Stimulated activated CD8-positive, alpha-beta memory T cell treated with anti-CD3 and anti-CD28 coated beads, Interleukin-15, amount 100 ng/mL, for 1 hour (primary cell): ENCODE measurements around the gene NRTN.
"Not testable (repeated sequence)": the region's sequence is repeated elsewhere in the genome, so short reads cannot be mapped to it uniquely, and the experiment has no call there.

Source experiments
- DNase-seq: peaks from one replicate; pipeline ENCODE4 v3.0.0-alpha.2; 2020; ENCODE audit warnings: low read depth

NRTN gene, protein sequence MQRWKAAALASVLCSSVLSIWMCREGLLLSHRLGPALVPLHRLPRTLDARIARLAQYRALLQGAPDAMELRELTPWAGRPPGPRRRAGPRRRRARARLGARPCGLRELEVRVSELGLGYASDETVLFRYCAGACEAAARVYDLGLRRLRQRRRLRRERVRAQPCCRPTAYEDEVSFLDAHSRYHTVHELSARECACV

DNA sequence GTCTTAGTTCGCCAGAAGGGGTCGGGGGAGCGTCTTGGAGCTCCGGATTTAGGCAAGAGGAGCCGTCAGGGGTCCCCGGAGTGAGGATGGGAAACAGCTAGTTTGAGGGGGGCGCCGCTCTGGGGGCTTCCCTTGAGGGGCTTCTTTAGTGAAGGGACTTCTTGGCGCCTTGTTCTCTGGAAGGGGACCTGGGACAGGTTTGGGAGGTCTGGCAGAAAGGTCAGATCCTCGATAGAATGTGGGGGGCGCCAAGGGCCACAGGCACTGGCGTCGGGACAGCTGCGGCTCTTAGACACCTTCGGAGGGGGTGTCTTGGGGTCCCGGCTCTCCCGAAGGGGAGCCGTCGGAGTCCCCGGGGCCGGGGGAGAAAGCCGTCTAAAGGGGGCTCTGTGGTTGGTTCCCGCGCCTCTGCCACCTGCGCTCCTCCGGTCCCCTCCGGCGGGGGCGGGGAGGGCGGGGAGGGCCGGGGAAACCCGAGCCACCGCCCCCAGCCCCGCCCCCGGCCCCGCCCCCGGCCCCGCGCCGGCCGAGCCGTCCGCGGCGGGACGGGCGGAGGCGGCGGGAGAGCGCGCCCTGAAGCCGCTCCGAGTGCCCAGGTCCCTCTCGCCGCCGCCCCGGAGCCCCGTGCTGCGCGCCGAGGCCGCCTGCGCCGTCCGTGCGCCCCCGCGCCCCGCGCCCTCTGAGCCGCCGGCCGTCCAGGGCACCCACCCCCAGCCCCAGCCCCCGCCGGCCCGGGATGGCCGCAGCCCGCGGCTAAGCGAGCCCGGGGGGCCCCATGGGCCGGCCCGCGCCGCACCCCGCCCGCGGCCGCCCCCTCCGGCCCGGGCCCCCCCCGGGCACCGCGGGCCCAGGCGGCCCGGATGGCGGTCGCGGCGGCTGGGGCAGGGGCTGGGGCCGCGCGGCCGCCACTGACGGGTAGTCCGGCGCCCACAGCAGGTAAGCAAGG is at the start of gene NRTN:
TSS of gene NRTN (plus strand) at position 552 of the 946 bp plus-strand sequence. CDS start 19,099 bp downstream, outside the sequence.
- no peak for DNase-seq

DNA sequence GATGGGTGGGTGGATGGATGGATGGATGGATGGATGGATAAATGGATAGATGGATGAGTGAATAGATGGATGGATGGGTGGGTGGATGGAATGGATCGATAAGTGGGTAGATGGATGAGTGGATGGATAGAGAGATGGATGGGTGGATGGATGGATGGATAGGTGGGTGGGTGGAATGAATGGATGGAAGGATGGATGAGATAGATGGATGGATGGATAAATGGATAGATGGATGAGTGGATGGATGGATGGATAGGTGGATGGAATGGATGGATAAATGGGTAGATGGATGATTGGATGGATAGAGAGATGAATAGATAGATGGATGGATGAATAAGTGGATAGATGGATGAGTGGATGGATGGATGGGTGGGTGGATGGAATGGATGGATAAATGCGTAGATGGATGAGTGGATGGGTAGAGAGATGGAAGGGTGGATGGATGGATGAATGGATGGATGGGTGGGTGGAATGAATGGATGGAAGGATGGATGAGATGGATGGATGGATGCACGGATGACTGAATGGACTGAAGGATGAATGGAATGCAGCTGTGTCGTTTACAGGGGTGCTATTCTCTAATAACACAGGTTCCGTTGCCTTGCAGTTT is 42.2 kb upstream of the NRTN start:
- DNase-seq: no peak

DNA sequence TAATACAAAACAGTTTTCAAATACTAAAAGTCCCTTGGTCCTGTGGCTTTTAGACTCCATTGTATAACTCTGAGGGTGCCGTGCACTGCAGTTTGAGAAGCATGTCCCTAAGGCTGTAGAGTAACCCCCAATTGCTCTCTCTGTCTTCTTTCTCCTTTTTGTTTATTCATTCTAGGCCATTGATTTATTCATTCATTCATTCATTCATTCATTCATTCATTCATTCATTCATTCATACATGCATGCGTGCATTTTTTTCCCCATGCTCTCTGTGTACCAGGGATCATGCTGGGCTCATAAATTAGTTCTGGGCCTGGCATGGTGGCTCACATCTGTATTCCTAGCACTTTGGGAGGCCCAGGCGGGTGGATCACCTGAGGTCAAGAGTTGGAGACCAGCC is 39.6 kb upstream of the NRTN start:
- DNase-seq: no peak

DNA sequence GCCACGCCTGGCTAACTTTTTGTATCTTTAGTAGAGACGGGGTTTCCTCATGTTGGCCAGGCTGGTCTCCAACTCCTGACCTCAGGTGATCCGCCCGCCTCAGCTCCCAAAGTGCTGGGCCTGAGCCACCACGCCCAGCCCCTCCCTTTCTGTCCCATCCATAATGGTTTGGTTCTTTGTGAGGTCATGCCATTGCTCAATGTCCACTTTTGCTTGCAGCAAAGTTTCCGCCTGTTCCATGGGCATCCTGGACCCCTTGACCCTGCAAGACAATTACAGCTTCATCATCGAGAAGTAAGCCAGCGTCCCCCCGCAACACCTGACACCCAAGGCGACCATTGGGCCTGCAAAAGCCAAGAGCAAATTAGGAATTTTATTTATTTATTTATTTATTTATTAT is 36.9 kb upstream of the NRTN start:
- no peak for DNase-seq

DNA sequence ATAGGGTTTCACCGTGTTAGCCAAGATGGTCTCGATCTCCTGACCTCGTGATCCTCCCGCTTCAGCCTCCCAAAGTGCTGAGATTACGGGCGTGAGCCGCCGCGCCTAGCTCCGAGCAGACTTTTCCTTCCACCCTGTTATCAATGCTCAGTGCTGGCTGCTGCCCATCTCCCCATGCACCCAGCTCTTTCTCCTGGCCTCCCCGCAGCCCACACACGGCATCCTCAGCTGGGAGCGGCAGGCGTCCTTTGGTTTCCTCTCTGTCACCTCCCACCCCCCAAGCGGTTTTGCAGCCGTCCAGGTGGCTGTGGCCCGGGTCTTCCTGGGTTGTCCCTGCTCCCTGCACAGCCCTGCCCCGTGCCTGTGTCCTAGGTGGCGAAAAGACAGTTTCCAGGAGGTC is 32.5 kb upstream of the NRTN start:
- DNase-seq: no peak

DNA sequence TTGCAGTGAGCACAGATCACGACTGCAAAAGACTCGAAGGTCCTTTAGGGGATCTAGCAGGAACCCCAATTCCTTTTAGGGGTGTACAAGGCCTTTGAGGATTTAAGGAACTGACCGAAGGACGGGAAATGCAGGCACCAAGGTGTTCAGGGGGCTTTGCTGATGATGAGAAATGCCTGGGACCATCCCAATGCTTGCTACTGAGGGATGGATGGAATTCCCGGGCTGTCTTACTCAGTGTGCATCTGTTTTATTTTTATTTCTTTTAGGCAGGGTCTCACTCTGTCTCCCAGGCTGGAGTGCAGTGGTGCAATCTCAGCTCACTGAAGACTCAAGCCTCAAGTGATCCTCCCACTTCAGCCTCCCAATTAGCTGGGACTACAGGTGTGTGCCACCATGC is 31.6 kb upstream of the NRTN start:
- DNase-seq: no peak

DNA sequence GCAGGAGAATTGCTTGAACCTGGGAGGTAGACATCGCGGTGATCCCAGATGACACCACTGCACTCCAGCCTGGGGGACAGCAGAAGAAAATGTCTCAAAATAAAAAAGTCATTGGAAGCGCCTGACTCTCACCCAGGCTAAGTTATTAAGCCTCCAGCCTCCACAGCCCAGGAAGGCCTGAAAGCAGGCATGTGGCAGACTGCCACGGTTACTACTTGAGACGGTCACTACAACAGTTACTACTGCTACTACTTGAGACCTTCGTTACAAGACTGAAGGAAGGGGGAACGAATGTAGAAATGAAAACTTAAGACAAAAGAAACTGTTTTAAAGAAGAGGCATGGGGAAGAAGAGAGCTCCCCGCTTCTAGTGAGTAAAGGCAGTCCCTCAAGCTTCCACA is 29.9 kb upstream of the NRTN start:
- no peak for DNase-seq

DNA sequence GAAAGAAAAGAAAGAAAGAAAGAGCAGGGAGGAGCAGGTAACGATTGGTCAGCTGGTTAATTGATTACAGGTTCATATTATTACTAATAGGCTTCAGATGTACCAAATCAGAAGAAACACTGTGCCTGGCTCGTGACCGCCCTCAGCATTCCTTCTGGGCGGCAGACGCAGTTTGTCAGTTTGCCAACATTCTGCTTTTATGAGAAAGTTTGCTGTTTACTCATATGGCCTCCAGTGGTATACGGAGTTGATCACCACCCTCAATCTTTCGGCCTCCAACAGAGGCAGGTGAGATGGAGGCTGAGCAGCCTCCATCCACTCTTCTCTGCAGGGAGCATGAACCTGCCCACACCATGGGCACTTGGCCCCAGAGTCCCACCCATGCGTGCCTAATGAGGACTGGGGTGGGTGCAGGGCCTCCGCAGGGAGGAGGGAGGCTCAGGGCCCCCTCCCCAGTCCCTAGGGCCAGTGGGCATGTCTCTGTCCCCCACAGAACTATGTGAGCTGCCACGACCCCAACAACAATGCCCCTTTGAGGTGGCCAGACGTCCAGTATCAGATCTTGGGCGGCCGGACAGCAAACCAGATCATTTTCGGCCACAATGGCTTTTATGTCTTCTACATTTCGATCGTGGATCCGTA is 29.1 kb upstream of the NRTN start:
- no peak for DNase-seq

DNA sequence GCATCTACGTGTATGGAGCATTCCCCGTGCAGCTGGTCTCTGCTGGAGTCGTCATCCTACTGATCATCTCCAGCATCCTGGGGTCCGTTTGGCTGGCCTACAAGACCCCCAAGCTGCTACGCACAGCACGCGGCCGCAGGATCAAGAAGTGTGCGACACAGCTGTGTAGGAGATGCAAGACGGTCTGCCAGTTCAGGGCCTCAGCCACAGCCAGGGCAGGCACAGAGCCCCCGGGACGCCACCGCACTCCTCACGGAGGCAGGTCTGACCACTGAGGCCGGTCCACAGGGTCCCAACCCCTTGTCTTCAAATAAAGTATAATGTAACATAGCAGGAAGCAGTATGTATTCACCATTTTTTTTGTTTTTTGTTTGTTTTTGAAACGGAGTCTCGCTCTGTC is 26.5 kb upstream of the NRTN start:
- no peak for DNase-seq

DNA sequence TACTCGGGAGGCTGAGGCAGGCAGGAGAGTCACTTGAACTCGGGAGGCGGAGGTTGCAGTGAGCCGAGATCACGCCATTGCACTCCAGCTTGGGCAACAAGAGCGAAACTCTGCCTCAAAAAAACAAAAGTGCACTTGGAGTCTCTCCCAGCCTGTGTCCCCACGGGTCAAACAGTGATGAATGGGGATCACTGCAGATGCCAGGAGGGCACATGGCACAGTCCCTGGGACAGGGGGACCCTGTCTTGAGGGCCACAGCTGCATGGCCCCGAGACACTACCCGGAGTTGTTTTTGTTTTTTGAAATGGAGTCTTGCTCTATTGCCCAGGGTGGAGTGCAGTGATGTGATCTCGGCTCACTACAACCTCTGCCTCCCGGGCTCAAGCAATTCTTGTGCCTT is 24.0 kb upstream of the NRTN start:
- DNase-seq: not testable (repeated sequence)

DNA sequence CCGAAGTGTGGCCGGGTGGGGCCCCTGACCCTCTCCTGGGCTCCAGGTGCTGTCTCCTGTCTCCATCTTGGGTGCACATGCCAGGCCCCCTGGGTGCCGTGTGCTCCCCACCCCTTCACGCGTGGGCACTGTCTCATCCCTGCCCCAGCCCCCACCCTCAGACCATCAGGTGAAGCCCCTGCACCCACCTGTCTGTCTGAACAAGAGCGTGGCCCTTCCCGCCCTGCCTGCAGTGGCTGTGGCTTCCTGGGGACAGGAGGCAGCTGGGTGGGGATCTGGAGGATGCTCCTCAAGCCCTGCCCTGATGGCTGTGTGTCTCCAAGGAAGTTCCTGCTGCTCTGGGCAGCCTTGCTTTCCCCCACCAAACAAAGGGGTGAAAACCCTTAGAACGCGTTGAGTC is 22.5 kb upstream of the NRTN start:
- no peak for DNase-seq

DNA sequence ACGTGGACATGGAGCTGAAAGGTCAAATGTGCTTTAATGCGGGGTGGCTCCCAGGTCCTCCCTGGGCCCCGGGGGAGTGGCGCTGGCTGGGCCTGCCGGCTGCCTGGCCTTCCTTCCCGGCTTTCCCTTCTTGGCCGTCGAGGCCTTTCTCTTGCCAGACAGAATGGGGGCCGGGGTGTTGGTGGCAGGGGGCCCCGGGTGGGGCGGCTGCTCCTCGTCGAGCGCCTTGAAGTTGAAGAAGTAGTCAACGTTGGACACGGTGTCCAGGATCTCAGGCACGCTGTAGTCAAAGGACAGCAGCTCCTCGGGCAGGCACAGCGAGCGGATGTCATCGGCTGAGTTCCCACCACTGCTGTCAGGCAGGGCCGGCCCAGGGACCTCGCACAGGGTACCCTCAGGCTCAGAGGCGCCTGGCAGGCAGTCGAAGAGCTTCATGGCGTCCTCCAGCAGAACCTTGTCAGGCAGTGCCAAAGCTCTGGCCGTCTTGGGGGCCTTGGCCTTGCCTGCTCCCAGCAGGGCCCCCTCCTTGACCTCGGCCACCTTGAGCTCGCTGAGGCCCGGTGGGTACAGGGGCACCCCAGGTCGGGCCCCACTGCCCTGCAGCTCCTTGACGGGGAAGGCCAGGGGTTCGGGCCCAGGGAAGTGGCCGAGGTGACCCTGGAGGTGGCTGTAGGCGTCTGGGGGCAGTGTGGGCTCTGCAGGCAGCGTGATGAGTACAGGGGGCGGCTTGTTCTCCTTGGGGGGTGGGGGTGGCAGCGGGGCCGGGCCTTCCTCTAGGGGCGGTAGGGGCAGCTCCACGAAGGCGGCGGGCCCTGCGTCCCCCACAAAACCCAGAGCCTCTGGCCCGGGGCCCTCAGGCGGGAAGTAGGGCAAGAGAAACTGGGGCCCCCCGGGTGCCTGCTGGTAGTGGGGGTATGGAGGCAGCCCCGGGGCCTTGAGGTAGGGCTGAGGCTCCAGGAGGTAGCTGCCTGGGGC is 21.6 kb upstream of the NRTN start:
- DNase-seq: no peak

DNA sequence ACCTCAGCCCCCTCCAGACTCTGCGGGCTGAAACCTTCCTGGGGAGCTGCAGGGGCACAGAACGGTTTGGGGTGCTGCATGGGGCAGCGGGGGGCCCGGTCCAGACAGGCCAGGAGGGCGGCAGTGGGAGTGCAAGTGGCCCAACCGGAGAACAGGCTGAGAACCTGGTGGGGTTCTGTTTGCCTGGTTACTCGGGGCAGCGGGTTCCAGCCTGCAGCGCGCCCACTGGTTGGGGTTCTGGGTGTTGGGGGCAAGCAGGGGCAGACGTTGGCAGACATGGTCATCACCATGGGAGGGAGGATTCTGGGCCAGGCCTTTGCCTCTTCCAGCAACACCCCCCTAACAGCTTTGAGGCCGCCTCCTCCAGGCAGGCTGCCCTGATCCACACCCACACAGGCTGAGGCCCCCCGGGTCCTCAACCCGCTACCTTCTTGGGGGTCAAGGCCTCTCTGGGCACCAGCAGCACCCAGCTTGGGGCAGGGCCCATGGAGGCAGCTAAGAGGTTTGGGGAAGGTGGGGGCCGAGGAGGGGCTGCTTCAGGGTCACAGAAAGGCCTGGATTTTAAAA is 20.2 kb upstream of the NRTN start, which contains the start of gene PRR22:
TSS of gene PRR22 (minus strand) at position 166 of the 567 bp plus-strand sequence. CDS start at position 80, 86 bp downstream.
- no peak for DNase-seq

DNA sequence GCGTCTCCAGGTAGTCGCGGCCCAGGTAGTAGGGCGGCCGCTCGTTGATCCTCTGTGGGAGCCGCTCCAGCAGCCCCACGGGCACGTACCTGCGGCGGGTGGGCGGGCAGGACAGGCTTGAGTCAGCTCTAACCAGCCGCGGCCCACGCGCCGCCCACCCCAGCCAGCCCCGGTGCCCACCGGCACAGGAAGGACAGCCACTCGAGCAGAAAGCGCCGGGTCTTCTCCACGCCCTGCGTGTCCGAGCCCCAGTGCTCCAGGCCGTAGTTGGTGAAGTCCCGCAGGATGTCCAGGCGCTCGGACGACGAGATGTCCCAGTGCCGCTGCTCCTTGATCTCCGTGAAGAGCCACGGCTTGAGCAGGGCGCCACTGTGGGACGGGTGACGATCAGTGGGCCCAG is 19.4 kb upstream of the NRTN start:
- no peak for DNase-seq

DNA sequence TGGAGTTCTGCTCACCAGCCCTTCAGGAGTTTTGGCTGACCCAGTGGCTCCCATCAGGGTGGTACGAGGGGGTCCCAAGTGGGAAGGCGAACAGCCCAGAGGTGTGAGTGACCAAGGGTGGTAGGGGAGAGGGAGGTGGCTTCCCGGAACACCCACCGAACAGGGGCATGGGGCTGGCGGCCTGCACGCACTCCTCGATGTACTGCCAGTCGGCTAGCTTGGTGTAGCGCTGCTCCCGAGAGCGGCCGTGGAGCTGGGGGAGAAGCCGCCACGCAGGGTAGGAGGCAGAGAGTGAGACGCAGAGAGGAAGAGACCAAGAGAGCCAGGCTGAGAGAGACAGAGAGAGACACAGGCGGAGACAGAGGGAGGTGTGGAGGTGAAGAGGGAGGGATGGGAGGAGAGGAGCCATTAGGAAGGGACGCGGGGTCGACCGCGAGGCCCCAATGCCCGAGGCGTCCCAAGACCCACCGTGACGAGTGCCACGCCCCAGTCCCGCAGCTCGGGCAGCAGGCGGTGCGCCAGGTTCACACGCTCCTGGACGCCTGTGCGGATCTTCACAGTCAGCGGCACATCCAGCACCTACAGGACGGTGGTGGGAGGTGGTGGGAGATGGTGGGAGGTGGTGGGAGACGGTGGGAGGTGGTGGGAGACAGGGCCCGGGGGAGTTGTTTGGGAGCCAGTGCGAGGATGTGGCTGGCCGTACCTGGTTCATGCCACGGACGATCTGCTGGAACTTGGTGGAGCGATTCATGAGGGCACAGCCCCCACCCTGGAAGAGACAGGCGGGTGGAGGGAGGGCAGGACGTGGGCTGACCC is 18.1 kb upstream of the NRTN start:
- no peak for DNase-seq

DNA sequence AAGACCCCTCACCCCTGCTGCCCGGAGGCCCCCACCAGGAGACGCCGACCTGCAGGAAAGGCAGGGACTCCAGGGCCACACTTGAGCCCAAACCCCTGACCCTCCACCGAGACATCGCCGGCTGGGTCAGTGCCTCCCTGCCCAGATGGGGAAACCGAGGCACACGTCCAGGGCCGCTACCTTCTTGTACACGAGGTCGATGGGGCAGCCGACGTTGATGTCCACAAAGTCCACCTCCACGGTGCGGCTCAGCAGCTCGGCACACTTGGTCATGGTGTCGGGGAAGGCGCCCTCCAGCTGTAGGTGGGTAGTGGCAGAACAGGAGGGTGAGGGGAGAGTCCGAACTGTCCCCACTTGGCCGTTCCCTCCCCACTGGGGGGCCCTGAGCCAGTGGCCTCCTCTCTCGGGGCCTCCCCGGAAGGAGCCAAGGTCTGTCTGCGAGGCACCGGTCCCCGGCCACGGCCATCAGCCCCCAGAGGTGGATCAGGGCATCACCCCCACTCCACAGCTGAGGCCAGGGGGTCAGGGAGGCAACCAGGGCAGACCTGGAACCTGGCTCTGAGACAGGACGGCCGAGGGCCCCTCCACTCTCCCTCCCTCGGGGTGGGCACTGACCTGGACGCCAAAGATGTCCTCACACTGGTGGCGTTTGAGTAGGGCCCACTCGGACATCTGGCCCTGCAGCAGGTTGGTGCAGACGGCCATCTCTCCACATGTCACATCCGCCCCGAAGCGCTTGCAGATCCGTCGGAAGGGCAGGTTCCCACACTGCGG is 17.3 kb upstream of the NRTN start:
- no peak for DNase-seq

DNA sequence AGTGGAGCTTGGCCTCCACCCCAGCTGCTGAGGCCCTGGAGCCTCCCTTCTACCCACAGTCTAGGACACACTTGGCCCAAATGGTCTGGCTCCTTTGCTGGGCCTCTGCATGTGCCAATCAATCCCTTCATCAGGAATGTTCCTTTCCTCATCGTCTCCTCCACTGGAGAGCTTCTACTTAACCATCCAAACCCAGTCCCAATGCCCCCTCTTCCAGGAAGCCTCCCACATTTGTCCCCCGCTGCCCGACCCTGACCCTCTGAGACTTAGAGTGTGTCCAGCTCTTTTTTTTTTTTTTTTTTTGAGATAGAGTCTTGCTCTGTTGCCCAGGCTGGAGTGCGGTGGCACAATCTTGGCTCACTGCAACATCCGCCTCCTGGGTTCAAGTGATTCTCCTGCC is 16.4 kb upstream of the NRTN start:
- no peak for DNase-seq

DNA sequence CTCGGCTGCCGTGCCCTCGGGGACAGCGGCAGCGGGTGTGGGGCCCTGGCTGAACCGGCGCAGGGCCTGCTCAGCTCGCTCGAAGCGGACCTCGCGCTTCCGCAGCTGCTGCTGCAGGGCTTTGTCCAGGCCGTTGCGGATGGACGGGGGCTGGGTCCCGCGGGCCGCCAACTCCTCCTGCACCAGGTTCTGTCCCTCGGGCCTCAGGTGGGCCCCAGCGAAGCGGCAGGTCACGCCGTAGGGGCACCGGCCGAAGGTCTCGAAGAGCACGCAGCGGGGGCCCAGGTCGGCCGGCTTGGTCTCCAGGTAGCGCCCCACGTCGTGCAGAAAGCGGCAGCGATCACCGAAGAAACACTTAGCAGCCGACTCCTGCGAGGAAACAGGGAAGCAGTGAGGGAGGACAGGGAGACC is 15.5 kb upstream of the NRTN start:
- no peak for DNase-seq

DNA sequence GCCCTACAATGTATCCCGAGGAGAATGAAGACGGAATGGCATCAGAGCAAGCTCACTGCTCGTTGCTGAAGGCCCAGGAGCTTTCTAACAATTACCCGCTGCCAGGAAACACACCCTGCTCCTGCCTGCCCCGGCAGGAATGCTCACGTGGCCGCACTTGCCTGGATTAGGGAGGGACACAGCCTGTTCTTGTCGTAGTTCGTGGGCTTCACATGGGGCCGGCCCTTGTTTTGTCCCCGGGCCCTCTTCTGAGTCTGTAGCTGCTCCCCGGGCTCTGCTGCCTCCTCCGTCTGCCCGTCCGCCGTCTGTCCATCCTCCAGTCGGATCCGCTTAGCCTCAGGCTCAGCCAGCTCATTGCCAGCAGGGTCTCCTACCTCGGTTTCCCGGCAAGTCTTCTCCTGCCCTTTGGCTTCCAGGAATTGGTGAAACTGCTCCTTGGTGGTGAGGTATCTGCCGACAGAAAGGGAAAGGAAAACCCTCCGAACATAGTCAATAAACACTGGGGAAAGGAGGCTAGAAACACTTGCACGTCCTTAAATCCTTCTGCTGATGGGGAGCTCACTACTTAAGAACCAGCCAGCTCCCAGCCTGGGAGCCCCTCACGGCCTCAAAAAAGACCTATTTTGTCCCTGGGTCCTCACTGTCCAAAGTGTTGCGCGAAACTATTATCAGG is 14.8 kb upstream of the NRTN start:
- DNase-seq: no peak
